GM19043 (cell line): ENCODE data around the gene TERB1.
"Not testable (repeated sequence)": the region's sequence is repeated elsewhere in the genome, so short reads cannot be mapped to it uniquely, and the experiment has no call there.

ENCODE experiments used
- ATAC-seq: cut with Tn5 transposase; IDR thresholded peaks from one replicate; pipeline ENCODE4 v1.9.1; 2021; ENCODE audit warnings: low read depth; ENCODE audit not compliant: unreplicated experiment

The TERB1 gene

GRCh38 chr16:66830422-66831404 is 29.3 kb upstream of the TERB1 start, which contains the start of gene NAE1:
Gene NAE1, minus strand, starts transcription at chr16:66830976. Its CDS starts 77 bp downstream, at chr16:66830899.
- peak; percentile 82 for ATAC-seq

GRCh38 chr16:66824006-66824405 is 22.6 kb upstream of the TERB1 start:
- no peak for ATAC-seq

- ATAC-seq, result no peak
Observed at GRCh38 chr16:66814734-66815133, 13.3 kb upstream of the TERB1 start.

GRCh38 chr16:66811043-66811442 is 9.7 kb upstream of the TERB1 start:
- ATAC-seq, result no peak

GRCh38 chr16:66810391-66810790 is 9.0 kb upstream of the TERB1 start:
- no peak for ATAC-seq

- no peak for ATAC-seq
Observed at GRCh38 chr16:66809765-66810164, 8.4 kb upstream of the TERB1 start.

GRCh38 chr16:66802159-66802558 is 775 bp upstream of the TERB1 start:
- ATAC-seq, result no peak

GRCh38 chr16:66800856-66801255 is 528 bp downstream of the TERB1 start:
- no peak for ATAC-seq

GRCh38 chr16:66798161-66798560 is 3.2 kb downstream of the TERB1 start:
- ATAC-seq, result no peak

- not testable (repeated sequence) for ATAC-seq
Observed at GRCh38 chr16:66793984-66794383, 7.4 kb downstream of the TERB1 start.

GRCh38 chr16:66790130-66790733 is 11.2 kb downstream of the TERB1 start:
- no peak for ATAC-seq

- no peak for ATAC-seq
Observed at GRCh38 chr16:66787427-66787826, 14.0 kb downstream of the TERB1 start.

GRCh38 chr16:66786551-66786950 is 14.8 kb downstream of the TERB1 start:
- ATAC-seq, result no peak

- ATAC-seq, result no peak
Observed at GRCh38 chr16:66776457-66776856, 24.9 kb downstream of the TERB1 start.

- no peak for ATAC-seq
Observed at GRCh38 chr16:66774981-66775380, 26.4 kb downstream of the TERB1 start.

- no peak for ATAC-seq
Observed at GRCh38 chr16:66758086-66758485, 43.3 kb downstream of the TERB1 start.

GRCh38 chr16:66754819-66755218 is 46.6 kb downstream of the TERB1 start:
- no peak for ATAC-seq

GRCh38 chr16:66754211-66754610 is 47.2 kb downstream of the TERB1 start:
- no peak for ATAC-seq

GRCh38 chr16:66752958-66753357 is 48.4 kb downstream of the TERB1 start:
- no peak for ATAC-seq

GRCh38 chr16:66752379-66752778 is 49.0 kb downstream of the TERB1 start:
- no peak for ATAC-seq

GRCh38 chr16:66751992-66752322 is 49.4 kb downstream of the TERB1 start:
- no peak for ATAC-seq
